GM15510 (cell line): ENCODE results near the gene PSMD9.

Experiments
- POLR2A ChIP-seq: IDR thresholded peaks from 3 replicates; pipeline ENCODE4 v1.6.1; 2011; ENCODE audit warnings: borderline replicate concordance; ENCODE audit not compliant: insufficient read length; ENCODE audit errors: extremely low read depth

Gene PSMD9

GRCh38 chr12:121866331-121866730, 22.3 kb upstream of the PSMD9 start:
- TF ChIP-seq POLR2A: no peak

GRCh38 chr12:121871467-121871866, 17.1 kb upstream of the PSMD9 start:
- no peak for TF ChIP-seq POLR2A

- TF ChIP-seq POLR2A: no peak
Observed at GRCh38 chr12:121872546-121873215, 15.9 kb upstream of the PSMD9 start.

- no peak for TF ChIP-seq POLR2A
Observed at GRCh38 chr12:121873216-121873569, 15.4 kb upstream of the PSMD9 start.

GRCh38 chr12:121874071-121874470, 14.5 kb upstream of the PSMD9 start:
- no peak for TF ChIP-seq POLR2A

GRCh38 chr12:121875582-121875981, 13.0 kb upstream of the PSMD9 start:
- no peak for TF ChIP-seq POLR2A

- no peak for TF ChIP-seq POLR2A
Observed at GRCh38 chr12:121883315-121883660, 5.3 kb upstream of the PSMD9 start.

- no peak for TF ChIP-seq POLR2A
Observed at GRCh38 chr12:121888083-121888477, 510 bp upstream of the PSMD9 start.

GRCh38 chr12:121889274-121889624, 659 bp downstream of the PSMD9 start:
- TF ChIP-seq POLR2A: no peak

GRCh38 chr12:121892673-121893561, 4.3 kb downstream of the PSMD9 start:
- no peak for TF ChIP-seq POLR2A

GRCh38 chr12:121893961-121894460, 5.4 kb downstream of the PSMD9 start:
- no peak for TF ChIP-seq POLR2A

GRCh38 chr12:121894633-121895032, 6.0 kb downstream of the PSMD9 start:
- TF ChIP-seq POLR2A: no peak

- TF ChIP-seq POLR2A: no peak
Observed at GRCh38 chr12:121898287-121898686, 9.7 kb downstream of the PSMD9 start.

- TF ChIP-seq POLR2A: no peak
Observed at GRCh38 chr12:121899590-121899989, 11.0 kb downstream of the PSMD9 start.

- no peak for TF ChIP-seq POLR2A
Observed at GRCh38 chr12:121903202-121903601, 14.6 kb downstream of the PSMD9 start.

GRCh38 chr12:121905746-121906145, 17.2 kb downstream of the PSMD9 start:
- no peak for TF ChIP-seq POLR2A

- TF ChIP-seq POLR2A: no peak
Observed at GRCh38 chr12:121908702-121909101, 20.1 kb downstream of the PSMD9 start.
